PC-9 (cell line): ENCODE results near the gene ENPP3. TPM values are rescaled to one million over a fixed set of nuclear protein-coding genes. Genes with fewer than 3 reads are reported as not detected.
"Not testable (repeated sequence)": the region's sequence is repeated elsewhere in the genome, so short reads cannot be mapped to it uniquely, and the experiment has no call there.

Source experiments
- BruUV-seq: library from RNA; stranded (reverse); fragments of 400-500 nt; replicated peaks from 2 replicates; lab custom pipeline; 2021; lab: Mats Ljungman, UMichigan
- CTCF ChIA-PET: fragments of 300-600 bp; sonication (Branson Sonifier 250); formaldehyde crosslinking; loops from one replicate; lab custom pipeline; 2022; ENCODE audit warnings: antibody characterized with exemption; lab: Charles Lee
- POLR2A ChIA-PET: fragments of 300-600 bp; sonication (Branson Sonifier 250); formaldehyde crosslinking; loops from one replicate; lab custom pipeline; 2022; ENCODE audit warnings: antibody characterized with exemption; ENCODE audit not compliant: unreplicated experiment; lab: Charles Lee
- DNase-seq, 2 experiments: peaks; one replicate each; pipeline versions ENCODE4 v3.0.0 to v3.0.0-alpha.2; 2015 to 2022; ENCODE audit warnings: mixed read lengths in 1 of 2
- H2AFZ ChIP-seq: fragments of 200-600 bp; sonication (generic); 2 replicates; pipeline ENCODE4 v1.8.1; 2017; ENCODE audit warnings: antibody characterized with exemption
- H3F3A ChIP-seq: fragments of 200-600 bp; sonication (generic); 2 replicates; pipeline ENCODE4 v1.8.1; 2017; ENCODE audit warnings: antibody characterized with exemption, mild to moderate bottlenecking, low read depth; ENCODE audit not compliant: insufficient read depth
- H3K27ac ChIP-seq: fragments of 200-600 bp; sonication (generic); 2 replicates; pipeline ENCODE4 v1.6.1; 2016; ENCODE audit warnings: mixed run types
- H3K27me3 ChIP-seq: fragments of 200-600 bp; sonication (generic); 2 replicates; pipeline ENCODE4 v1.6.1; 2016; ENCODE audit warnings: low read depth, mixed run types; ENCODE audit not compliant: insufficient read depth
- H3K36me3 ChIP-seq: fragments of 200-600 bp; sonication (generic); 2 replicates; pipeline ENCODE4 v1.6.1; 2016; ENCODE audit warnings: low read depth, mixed run types
- H3K4me1 ChIP-seq: fragments of 200-600 bp; sonication (generic); replicated peaks from 2 replicates; pipeline ENCODE4 v1.6.1; 2016; ENCODE audit warnings: mixed run types; ENCODE audit not compliant: insufficient read depth
- H3K4me2 ChIP-seq: fragments of 200-600 bp; sonication (generic); 2 replicates; pipeline ENCODE4 v1.6.1; 2017; ENCODE audit warnings: mixed run types
- H3K4me3 ChIP-seq: fragments of 200-600 bp; sonication (generic); 2 replicates; pipeline ENCODE4 v1.6.1; 2016; ENCODE audit warnings: mixed run types
- H3K79me2 ChIP-seq: fragments of 200-600 bp; sonication (generic); 2 replicates; pipeline ENCODE4 v1.6.1; 2017; ENCODE audit warnings: low read depth, mixed run types
- H3K9me2 ChIP-seq: fragments of 200-600 bp; sonication (generic); 2 replicates; pipeline ENCODE4 v1.8.1; 2017; ENCODE audit warnings: mild to moderate bottlenecking; ENCODE audit not compliant: insufficient read depth
- H3K9me3 ChIP-seq: fragments of 200-600 bp; sonication (generic); 2 replicates; pipeline ENCODE4 v1.8.1; 2016; ENCODE audit warnings: low read depth; ENCODE audit not compliant: insufficient read depth
- H4K20me1 ChIP-seq: fragments of 200-600 bp; sonication (generic); 2 replicates; pipeline ENCODE4 v1.8.1; 2017; ENCODE audit not compliant: insufficient read depth
- CTCF ChIP-seq: fragments of 200-600 bp; sonication (generic); conservative IDR thresholded peaks from 2 replicates; pipeline ENCODE4 v1.6.1; 2017; ENCODE audit warnings: mixed run types, antibody characterized with exemption, mild to moderate bottlenecking, moderate library complexity
- EZH2 ChIP-seq: fragments of 200-600 bp; sonication (generic); IDR thresholded peaks from 2 replicates; pipeline ENCODE4 v1.8.0; 2017; ENCODE audit warnings: antibody characterized with exemption, low read depth
- intact Hi-C: fragments of 100-400 bp; cut with micrococcal nuclease; formaldehyde crosslinking; loops from one replicate; pipeline ENCODE4 v1.10.0; 2022; ENCODE audit not compliant: unreplicated experiment
- total RNA-seq: library from RNA; stranded (reverse); gene quantifications from 2 replicates; pipeline ENCODE4 v1.2.3, GENCODE V29; 2021

The ENPP3 gene
- total RNA-seq, 1 experiment from 2014 or later, result not detected

GRCh38 chr6:131749023-131749422 lies 111.9 kb downstream of the ENPP3 start:
- ChIA-PET POLR2A (no interaction called here), CTCF (no interaction called here)
- no peaks in the 10 kb centered on the region for H3K27me3 ChIP-seq
- H3K4me3 ChIP-seq, result no peak overlapping the region
- no TSS peak for BruUV-seq
- 0 out of 2 replicates have a peak, but pooled peaks cover 3% of the 10 kb centered on the region for H3K9me3 ChIP-seq
- no peaks in the 10 kb centered on the region for H3K36me3 ChIP-seq
- TF ChIP-seq CTCF, result no peak
- TF ChIP-seq EZH2, result no peak
- no peaks in the 10 kb centered on the region for H3F3A ChIP-seq
- H3K4me1 ChIP-seq, result no peaks in the 10 kb centered on the region
- DNase-seq, result no peak
- no peaks in the 10 kb centered on the region for H4K20me1 ChIP-seq
- intact Hi-C loops, result no loop called here
- no peak overlapping the region for H3K4me2 ChIP-seq
- H3K27ac ChIP-seq, result no peak overlapping the region
- H2AFZ ChIP-seq, result no peak overlapping the region
- no peaks in the 10 kb centered on the region for H3K9me2 ChIP-seq
- no peaks in the 10 kb centered on the region for H3K79me2 ChIP-seq

GRCh38 chr6:131751012-131751715 lies 114.1 kb downstream of the ENPP3 start:
- POLR2A ChIA-PET, CTCF ChIA-PET: not testable (repeated sequence)

GRCh38 chr6:131754088-131754487 lies 117.0 kb downstream of the ENPP3 start:
- no peak overlapping the region for H3K4me3 ChIP-seq
- ChIA-PET CTCF (no interaction called here), POLR2A (no interaction called here)
- TF ChIP-seq EZH2 (no peak), CTCF (no peak)
- H3K79me2 ChIP-seq, result no peaks in the 10 kb centered on the region
- H3K36me3 ChIP-seq, result no peaks in the 10 kb centered on the region
- no peaks in the 10 kb centered on the region for H4K20me1 ChIP-seq
- no peak overlapping the region for H3K27ac ChIP-seq
- peak in 1 of 2 experiments; percentile 20 for DNase-seq
- H3F3A ChIP-seq, result no peaks in the 10 kb centered on the region
- no peak overlapping the region for H3K4me2 ChIP-seq
- no peaks in the 10 kb centered on the region for H3K4me1 ChIP-seq
- no TSS peak for BruUV-seq
- intact Hi-C loops, result no loop called here
- no peaks in the 10 kb centered on the region for H3K9me3 ChIP-seq
- no peaks in the 10 kb centered on the region for H3K27me3 ChIP-seq
- no peaks in the 10 kb centered on the region for H3K9me2 ChIP-seq
- H2AFZ ChIP-seq, result no peak overlapping the region

More at GRCh38 chr6:131751012-131751715, 114.1 kb downstream of the ENPP3 start:
- H3K4me2 ChIP-seq, H3K9me2 ChIP-seq, H3F3A ChIP-seq, BruUV-seq, H4K20me1 ChIP-seq, H3K27ac ChIP-seq, intact Hi-C loops, H3K9me3 ChIP-seq, H2AFZ ChIP-seq, H3K4me1 ChIP-seq, H3K79me2 ChIP-seq, H3K36me3 ChIP-seq, H3K27me3 ChIP-seq, H3K4me3 ChIP-seq: not testable (repeated sequence)
- DNase-seq, result peak in 1 of 2 experiments; percentile 16
